Glutamatergic neuron (in vitro differentiated cells): Measurements from ENCODE around the gene ADTRP. TPM values are rescaled to one million over a fixed set of nuclear protein-coding genes. Genes with fewer than 3 reads are reported as not detected.

Source experiments
- DNase-seq: peaks from one replicate; pipeline ENCODE4 v3.0.0; 2022
- H3K27ac Mint-ChIP-seq: one replicate; pipeline ENCODE4 v1.8.0; 2020; ENCODE audit warnings: mild to moderate bottlenecking, mixed read lengths, inconsistent platforms; ENCODE audit not compliant: unreplicated experiment
- H3K27me3 Mint-ChIP-seq: one replicate; pipeline ENCODE4 v1.8.0; 2020; ENCODE audit warnings: mild to moderate bottlenecking, moderate library complexity, mixed read lengths, inconsistent platforms; ENCODE audit not compliant: unreplicated experiment
- H3K36me3 Mint-ChIP-seq: one replicate; pipeline ENCODE4 v1.8.0; 2020; ENCODE audit warnings: mild to moderate bottlenecking, mixed read lengths, inconsistent platforms; ENCODE audit not compliant: unreplicated experiment
- H3K4me1 Mint-ChIP-seq: one replicate; pipeline ENCODE4 v1.8.0; 2020; ENCODE audit warnings: mild to moderate bottlenecking, low read depth, mixed read lengths, inconsistent platforms; ENCODE audit not compliant: unreplicated experiment
- H3K4me3 Mint-ChIP-seq: one replicate; pipeline ENCODE4 v1.8.0; 2020; ENCODE audit warnings: mild to moderate bottlenecking, mixed read lengths, inconsistent platforms; ENCODE audit not compliant: unreplicated experiment
- H3K9me3 Mint-ChIP-seq: one replicate; pipeline ENCODE4 v1.8.0; 2020; ENCODE audit warnings: mild to moderate bottlenecking, moderate library complexity, mixed read lengths, inconsistent platforms; ENCODE audit not compliant: unreplicated experiment
- CTCF ChIP-seq: fragments of 200-600 bp; sonication (generic); IDR thresholded peaks from one replicate; pipeline ENCODE4 v1.5.0; 2021; ENCODE audit not compliant: partially characterized antibody, unreplicated experiment
- total RNA-seq: library from RNA; stranded (reverse); fragmentation: NEBNext Ultra II Directional; extraction: Animal tissue kit (Norgen Biotek cat#: 25700); gene quantifications from one replicate; pipeline ENCODE4 v1.2.1, GENCODE V29; 2021; ENCODE audit not compliant: unreplicated experiment

The ADTRP gene
- total RNA-seq, 1 donor from 2014 or later: not detected

- no peak for TF ChIP-seq CTCF
- no peak overlapping the region for H3K27ac Mint-ChIP-seq
- no peak overlapping the region for H3K4me3 Mint-ChIP-seq
- H3K9me3 Mint-ChIP-seq: peaks cover 2% of the 10 kb centered on the region
- H3K4me1 Mint-ChIP-seq: no peaks in the 10 kb centered on the region
- DNase-seq: no peak
- peaks cover 6% of the 10 kb centered on the region for H3K36me3 Mint-ChIP-seq
- peaks cover 2% of the 10 kb centered on the region for H3K27me3 Mint-ChIP-seq
These were observed 112.8 kb downstream of the ADTRP start for GRCh38 chr6:11665604-11666326.

Other genes starting within 250 kb of the ADTRP start
- gene TMEM170B, start 241.1 kb downstream of the ADTRP start, total RNA-seq: 11.0 TPM
- gene HIVEP1, start 233.5 kb upstream of the ADTRP start, total RNA-seq: 37.1 TPM